Activated CD4-positive, alpha-beta T cell treated with anti-CD3 and anti-CD28 coated beads for 36 hours (primary cell): ENCODE measurements around the gene ZKSCAN1. TPM values are rescaled to one million over a fixed set of nuclear protein-coding genes. Genes with fewer than 3 reads are reported as not detected.

Experiments
- ATAC-seq: fragments of 200-7000 bp; cut with Tn5 transposase; one replicate; pipeline ENCODE4 v1.10.0; 2021; ENCODE audit warnings: mild to moderate bottlenecking, moderate library complexity
- CTCF ChIA-PET: fragments of 350-600 bp; sonication (Branson Sonifier 250); formaldehyde crosslinking; loops from one replicate; lab custom pipeline; 2021; ENCODE audit warnings: antibody characterized with exemption; lab: Charles Lee
- POLR2A ChIA-PET: fragments of 350-600 bp; sonication (Branson Sonifier 250); formaldehyde crosslinking; loops from one replicate; lab custom pipeline; 2021; ENCODE audit warnings: antibody characterized with exemption, inconsistent platforms; lab: Charles Lee
- DNase-seq: peaks from one replicate; pipeline ENCODE4 v3.0.0-alpha.2; 2020
- H3K27ac Mint-ChIP-seq: one replicate; pipeline ENCODE4 v1.8.0; 2021; ENCODE audit warnings: mixed read lengths
- H3K27me3 Mint-ChIP-seq: one replicate; pipeline ENCODE4 v1.8.0; 2021; ENCODE audit warnings: mixed read lengths
- H3K36me3 Mint-ChIP-seq: one replicate; pipeline ENCODE4 v1.8.0; 2021; ENCODE audit warnings: low read depth, mixed read lengths
- H3K4me1 Mint-ChIP-seq: one replicate; pipeline ENCODE4 v1.8.0; 2021; ENCODE audit warnings: mixed read lengths
- H3K4me3 Mint-ChIP-seq: one replicate; pipeline ENCODE4 v1.8.0; 2021; ENCODE audit warnings: mild to moderate bottlenecking, moderate library complexity, mixed read lengths
- H3K9me3 Mint-ChIP-seq: one replicate; pipeline ENCODE4 v1.8.0; 2021; ENCODE audit warnings: low read depth, mixed read lengths
- intact Hi-C, 2 experiments: fragments of 100-400 bp; cut with DNase I in 1 of 2; cut with micrococcal nuclease in 1 of 2; formaldehyde crosslinking; loops; one replicate each; pipeline versions ENCODE4 v1.14.2 to v1.15.1; 2022 to 2024; cut with DNase I, micrococcal nuclease
- total RNA-seq, 2 experiments: library from RNA; stranded (reverse); gene quantifications; one replicate each; pipeline ENCODE4 v1.2.3, GENCODE V29; 2021

ZKSCAN1 gene
- total RNA-seq, 2 experiments from 2014 or later: 45.2 to 62.9 TPM

GRCh38 chr7:100061518-100062193, 46.3 kb downstream of the ZKSCAN1 start:
- peaks cover 19% of the 10 kb centered on the region for H3K36me3 Mint-ChIP-seq
- no peaks in the 10 kb centered on the region for H3K27me3 Mint-ChIP-seq
- DNase-seq: no peak
- H3K27ac Mint-ChIP-seq: no peak overlapping the region
- intact Hi-C loops: no loop called here
- POLR2A ChIA-PET: interaction anchor here (0.5 kb wide), 1 partner anchor 51 kb away, joined by 3 read pairs; no protein-coding TSS in a partner anchor
- CTCF ChIA-PET: no interaction called here
- no peaks in the 10 kb centered on the region for H3K4me1 Mint-ChIP-seq
- H3K4me3 Mint-ChIP-seq: no peak overlapping the region
- no peaks in the 10 kb centered on the region for H3K9me3 Mint-ChIP-seq
- ATAC-seq: no peak

DNA sequence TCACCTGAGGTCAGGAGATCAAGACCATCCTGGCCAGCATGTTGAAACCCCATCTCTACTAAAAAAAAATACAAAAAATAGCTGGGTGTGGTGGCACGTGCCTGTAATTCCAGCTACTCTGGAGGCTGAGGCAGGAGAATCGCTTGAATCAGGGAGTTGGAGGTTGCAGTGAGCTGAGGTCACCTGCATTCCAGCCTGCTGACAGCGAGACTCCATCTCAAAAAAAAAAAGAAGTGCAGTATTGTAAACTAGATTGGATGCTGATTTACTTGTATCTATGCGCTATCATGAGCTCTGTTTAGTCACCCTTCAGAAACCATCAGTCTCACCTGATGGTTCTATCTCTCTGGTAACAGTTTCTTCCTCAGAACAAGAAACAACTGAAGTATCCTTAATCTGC, 48.0 kb downstream of the ZKSCAN1 start:
- H3K27ac Mint-ChIP-seq: no peak overlapping the region
- ATAC-seq (no peak), DNase-seq (no peak)
- peaks cover 23% of the 10 kb centered on the region for H3K36me3 Mint-ChIP-seq
- H3K4me1 Mint-ChIP-seq: no peaks in the 10 kb centered on the region
- CTCF ChIA-PET: interaction anchor here (0.6 to 1.2 kb wide), 3 partner anchors 9 to 899 kb away, joined by 3 read pairs; no protein-coding TSS in a partner anchor
- POLR2A ChIA-PET: interaction anchor here (0.6 kb wide), 1 partner anchor 145 kb away, joined by 9 read pairs; no protein-coding TSS in a partner anchor
- no peak overlapping the region for H3K4me3 Mint-ChIP-seq
- intact Hi-C loops: no loop called here
- H3K27me3 Mint-ChIP-seq: no peaks in the 10 kb centered on the region
- H3K9me3 Mint-ChIP-seq: no peaks in the 10 kb centered on the region

DNA sequence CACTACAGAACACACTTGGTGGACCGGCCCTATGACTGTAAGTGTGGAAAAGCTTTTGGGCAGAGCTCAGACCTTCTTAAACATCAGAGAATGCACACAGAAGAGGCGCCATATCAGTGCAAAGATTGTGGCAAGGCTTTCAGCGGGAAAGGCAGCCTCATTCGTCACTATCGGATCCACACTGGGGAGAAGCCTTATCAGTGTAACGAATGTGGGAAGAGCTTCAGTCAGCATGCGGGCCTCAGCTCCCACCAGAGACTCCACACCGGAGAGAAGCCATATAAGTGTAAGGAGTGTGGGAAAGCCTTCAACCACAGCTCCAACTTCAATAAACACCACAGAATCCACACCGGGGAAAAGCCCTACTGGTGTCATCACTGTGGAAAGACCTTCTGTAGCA, 48.8 kb downstream of the ZKSCAN1 start:
- Mint-ChIP-seq H3K36me3 (peaks cover 23% of the 10 kb centered on the region), H3K4me1 (no peaks in the 10 kb centered on the region), H3K4me3 (no peak overlapping the region), H3K27ac (no peak overlapping the region), H3K27me3 (no peaks in the 10 kb centered on the region), H3K9me3 (no peaks in the 10 kb centered on the region)
- intact Hi-C loops: no loop called here
- CTCF ChIA-PET: interaction anchor here (1.2 kb wide), 1 partner anchor 9 kb away, joined by 3 read pairs; no protein-coding TSS in a partner anchor
- POLR2A ChIA-PET: no interaction called here
- no peak for ATAC-seq
- DNase-seq: no peak

DNA sequence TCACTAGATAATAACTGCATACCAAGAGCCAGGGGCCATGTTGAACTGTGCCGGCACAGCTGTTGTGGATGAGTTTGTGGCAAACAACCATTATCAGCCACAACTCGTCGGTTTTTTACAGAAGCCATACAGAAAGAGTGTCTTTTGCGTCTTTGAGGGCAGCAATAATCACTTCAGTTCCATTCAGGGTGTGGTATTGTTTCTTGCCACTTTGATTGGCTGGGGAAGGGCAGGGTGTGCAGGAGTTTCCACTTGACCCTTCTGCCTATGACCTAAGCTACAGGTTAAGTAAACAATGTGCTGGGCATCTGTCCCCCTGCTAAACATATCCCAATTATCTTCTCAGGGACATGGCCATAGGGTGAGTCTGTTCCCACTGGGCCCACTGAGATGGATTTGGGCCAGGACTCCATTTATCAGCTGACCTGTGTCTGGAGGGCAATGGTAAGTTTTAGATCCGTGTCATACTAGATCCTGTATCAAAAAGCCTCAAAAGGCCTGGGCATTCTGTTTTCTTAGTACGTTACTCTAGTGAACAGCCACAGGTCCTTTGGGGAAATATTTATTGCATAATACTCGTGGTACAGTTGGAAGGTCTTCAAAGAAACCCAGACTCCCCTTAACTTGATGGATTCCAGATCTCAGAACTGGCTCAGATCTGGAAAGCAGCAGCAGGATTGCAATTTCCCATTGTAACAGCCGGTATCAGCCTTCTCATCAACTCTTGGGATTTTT, 50.2 kb downstream of the ZKSCAN1 start:
- Mint-ChIP-seq H3K4me3 (no peak overlapping the region), H3K36me3 (peaks cover 32% of the 10 kb centered on the region), H3K4me1 (no peaks in the 10 kb centered on the region), H3K9me3 (peaks cover 5% of the 10 kb centered on the region), H3K27ac (no peak overlapping the region), H3K27me3 (no peaks in the 10 kb centered on the region)
- ChIA-PET CTCF (no interaction called here), POLR2A (interaction anchor here (0.5 kb wide), 1 partner anchor 25 kb away, joined by 4 read pairs; no protein-coding TSS in a partner anchor)
- intact Hi-C loops: no loop called here
- DNase-seq (no peak), ATAC-seq (no peak)

- H3K4me1 Mint-ChIP-seq: no peaks in the 10 kb centered on the region
- no peak for ATAC-seq
- no peak overlapping the region for H3K4me3 Mint-ChIP-seq
- H3K36me3 Mint-ChIP-seq: peaks cover 46% of the 10 kb centered on the region
- H3K27me3 Mint-ChIP-seq: no peaks in the 10 kb centered on the region
- no peak overlapping the region for H3K27ac Mint-ChIP-seq
- H3K9me3 Mint-ChIP-seq: peaks cover 18% of the 10 kb centered on the region
- ChIA-PET CTCF (interaction anchor here (0.6 to 1.0 kb wide), 3 partner anchors 9 to 508 kb away, joined by 3 read pairs; no protein-coding TSS in a partner anchor), POLR2A (no interaction called here)
- intact Hi-C loops: no loop called here
- no peak for DNase-seq
These were observed 51.6 kb downstream of the ZKSCAN1 start for GRCh38 chr7:100066953-100067352.

DNA sequence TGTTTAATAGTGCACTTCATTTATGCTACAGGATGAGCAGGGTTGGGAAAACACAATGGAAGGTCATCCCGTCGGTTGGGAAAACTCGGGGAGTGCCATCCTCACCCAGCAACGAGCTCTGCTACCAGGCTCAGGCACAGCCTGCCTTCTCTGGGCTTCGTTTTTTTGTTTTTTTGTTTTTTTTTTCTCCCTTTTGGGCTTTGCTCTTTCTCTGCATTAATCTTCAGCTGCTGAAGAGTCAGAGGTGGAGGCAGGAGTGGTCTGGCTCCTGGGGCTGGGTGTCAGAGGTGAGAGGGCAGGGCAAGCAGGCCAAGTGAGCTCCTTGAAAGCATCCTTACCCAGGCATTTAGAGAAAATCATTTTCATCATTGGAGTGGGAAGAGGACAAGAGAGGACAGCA, 54.6 kb downstream of the ZKSCAN1 start:
- Mint-ChIP-seq H3K27me3 (no peaks in the 10 kb centered on the region), H3K27ac (no peak overlapping the region), H3K36me3 (peaks cover 68% of the 10 kb centered on the region), H3K4me3 (no peak overlapping the region), H3K9me3 (peaks cover 25% of the 10 kb centered on the region), H3K4me1 (no peaks in the 10 kb centered on the region)
- intact Hi-C loops: no loop called here
- CTCF ChIA-PET: interaction anchor here (0.8 to 1.5 kb wide), 2 partner anchors 90 to 151 kb away, joined by 3 to 4 read pairs; no protein-coding TSS in a partner anchor
- no peak for ATAC-seq
- POLR2A ChIA-PET: no interaction called here
- DNase-seq: no peak

- intact Hi-C loops: no loop called here
- no peak overlapping the region for H3K27ac Mint-ChIP-seq
- peaks cover 25% of the 10 kb centered on the region for H3K9me3 Mint-ChIP-seq
- H3K27me3 Mint-ChIP-seq: no peaks in the 10 kb centered on the region
- CTCF ChIA-PET: interaction anchor here (0.5 to 1.2 kb wide), 3 partner anchors 146 to 537 kb away, joined by 3 to 4 read pairs (median 3); no protein-coding TSS in a partner anchor
- DNase-seq (no peak), ATAC-seq (no peak)
- H3K36me3 Mint-ChIP-seq: peaks cover 74% of the 10 kb centered on the region
- H3K4me3 Mint-ChIP-seq: no peak overlapping the region
- H3K4me1 Mint-ChIP-seq: no peaks in the 10 kb centered on the region
- POLR2A ChIA-PET: interaction anchor here (0.7 kb wide), 2 partner anchors 152 to 530 kb away, joined by 3 to 4 read pairs; partner anchors contain the start of gene TRIM4
These were observed 55.8 kb downstream of the ZKSCAN1 start for GRCh38 chr7:100071018-100071723.

- intact Hi-C loops: no loop called here
- ChIA-PET POLR2A (interaction anchor here (0.6 kb wide), 1 partner anchor 177 kb away, joined by 3 read pairs; no protein-coding TSS in a partner anchor), CTCF (interaction anchor here (0.6 to 0.8 kb wide), 2 partner anchors 9 to 26 kb away, joined by 3 read pairs; no protein-coding TSS in a partner anchor)
- Mint-ChIP-seq H3K27ac (no peak overlapping the region), H3K27me3 (no peaks in the 10 kb centered on the region), H3K4me3 (no peak overlapping the region), H3K36me3 (peaks cover 82% of the 10 kb centered on the region), H3K9me3 (peaks cover 25% of the 10 kb centered on the region), H3K4me1 (no peaks in the 10 kb centered on the region)
- DNase-seq (no peak), ATAC-seq (no peak)
These were observed 57.1 kb downstream of the ZKSCAN1 start for GRCh38 chr7:100072462-100072861.

DNA sequence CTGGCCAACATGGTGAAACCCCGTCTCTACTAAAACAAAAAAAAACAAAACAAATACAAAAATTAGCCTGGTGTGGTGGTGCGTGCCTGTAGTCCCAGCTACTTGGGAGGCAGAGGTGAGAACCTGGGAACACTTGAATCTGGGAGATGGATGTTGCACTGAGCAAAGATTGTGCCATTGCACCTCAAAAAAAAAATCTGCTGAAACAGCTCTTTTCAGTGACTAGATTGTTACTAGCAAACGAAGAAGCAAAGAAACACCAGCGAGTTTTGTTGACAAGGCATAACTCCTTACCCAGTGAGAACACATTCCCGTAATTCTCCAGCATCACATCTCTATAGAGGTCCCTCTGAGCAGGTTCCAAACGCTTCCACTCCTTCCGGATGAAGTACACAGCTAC, 59.4 kb downstream of the ZKSCAN1 start:
- H3K4me3 Mint-ChIP-seq: no peak overlapping the region
- POLR2A ChIA-PET: no interaction called here
- no peak for ATAC-seq
- peaks cover 81% of the 10 kb centered on the region for H3K36me3 Mint-ChIP-seq
- DNase-seq: no peak
- CTCF ChIA-PET: interaction anchor here (0.8 kb wide), 1 partner anchor 134 kb away, joined by 4 read pairs; no protein-coding TSS in a partner anchor
- intact Hi-C loops: no loop called here
- H3K4me1 Mint-ChIP-seq: peaks cover 7% of the 10 kb centered on the region
- H3K27me3 Mint-ChIP-seq: no peaks in the 10 kb centered on the region
- H3K9me3 Mint-ChIP-seq: peaks cover 25% of the 10 kb centered on the region
- H3K27ac Mint-ChIP-seq: no peak overlapping the region

- no peak overlapping the region for H3K4me3 Mint-ChIP-seq
These were observed 60.0 kb downstream of the ZKSCAN1 start for GRCh38 chr7:100075418-100075817.

More at GRCh38 chr7:100075418-100075817, 60.0 kb downstream of the ZKSCAN1 start:
- no peaks in the 10 kb centered on the region for H3K27me3 Mint-ChIP-seq
- CTCF ChIA-PET: interaction anchor here (0.6 to 0.8 kb wide), 2 partner anchors 22 to 134 kb away, joined by 3 to 4 read pairs; no protein-coding TSS in a partner anchor
- intact Hi-C loops: no loop called here
- peaks cover 79% of the 10 kb centered on the region for H3K36me3 Mint-ChIP-seq
- POLR2A ChIA-PET: interaction anchor here (0.6 kb wide), 1 partner anchor 44 kb away, joined by 4 read pairs; no protein-coding TSS in a partner anchor
- H3K27ac Mint-ChIP-seq: no peak overlapping the region
- H3K9me3 Mint-ChIP-seq: peaks cover 23% of the 10 kb centered on the region
- H3K4me1 Mint-ChIP-seq: peaks cover 12% of the 10 kb centered on the region
- ATAC-seq (no peak), DNase-seq (no peak)
